ENCODE measurements around the gene DRD4. TPM values are rescaled to one million over a fixed set of nuclear protein-coding genes. Genes with fewer than 3 reads are reported as not detected.

Gene DRD4
- total RNA-seq, 1 experiment from 2014 or later: 0.44 TPM

GRCh38 chr11:595400-595799 lies 41.7 kb upstream of the DRD4 start:
- intact Hi-C loops (cut with micrococcal nuclease): no loop called here
- POLR2A ChIA-PET: interaction anchor here (1.0 kb wide), 1 partner anchor 12 kb away, joined by 5 read pairs; no protein-coding TSS in a partner anchor
- no peak overlapping the region for H3K4me3 Mint-ChIP-seq (ENCODE audit: unreplicated experiment)
- TF ChIP-seq, protein P1, sequence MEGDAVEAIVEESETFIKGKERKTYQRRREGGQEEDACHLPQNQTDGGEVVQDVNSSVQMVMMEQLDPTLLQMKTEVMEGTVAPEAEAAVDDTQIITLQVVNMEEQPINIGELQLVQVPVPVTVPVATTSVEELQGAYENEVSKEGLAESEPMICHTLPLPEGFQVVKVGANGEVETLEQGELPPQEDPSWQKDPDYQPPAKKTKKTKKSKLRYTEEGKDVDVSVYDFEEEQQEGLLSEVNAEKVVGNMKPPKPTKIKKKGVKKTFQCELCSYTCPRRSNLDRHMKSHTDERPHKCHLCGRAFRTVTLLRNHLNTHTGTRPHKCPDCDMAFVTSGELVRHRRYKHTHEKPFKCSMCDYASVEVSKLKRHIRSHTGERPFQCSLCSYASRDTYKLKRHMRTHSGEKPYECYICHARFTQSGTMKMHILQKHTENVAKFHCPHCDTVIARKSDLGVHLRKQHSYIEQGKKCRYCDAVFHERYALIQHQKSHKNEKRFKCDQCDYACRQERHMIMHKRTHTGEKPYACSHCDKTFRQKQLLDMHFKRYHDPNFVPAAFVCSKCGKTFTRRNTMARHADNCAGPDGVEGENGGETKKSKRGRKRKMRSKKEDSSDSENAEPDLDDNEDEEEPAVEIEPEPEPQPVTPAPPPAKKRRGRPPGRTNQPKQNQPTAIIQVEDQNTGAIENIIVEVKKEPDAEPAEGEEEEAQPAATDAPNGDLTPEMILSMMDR (IDR thresholded peaks at IDR 0.05; ENCODE audit: unreplicated experiment): no peak
- no peaks in the 10 kb centered on the region for H3K4me1 Mint-ChIP-seq (ENCODE audit: insufficient read depth, unreplicated experiment)
- H3K27me3 Mint-ChIP-seq (ENCODE audit: insufficient read depth, unreplicated experiment): no peaks in the 10 kb centered on the region
- no peaks in the 10 kb centered on the region for H3K9me3 Mint-ChIP-seq (ENCODE audit: unreplicated experiment)
- no TSS peak for BruUV-seq (replicated peaks)
- CTCF ChIA-PET: interaction anchor here (0.6 kb wide), 1 partner anchor 1059 kb away, joined by 3 read pairs; no protein-coding TSS in a partner anchor
- peaks cover 82% of the 10 kb centered on the region for H3K36me3 Mint-ChIP-seq (ENCODE audit: insufficient read depth, unreplicated experiment)
- no peak for DNase-seq (ENCODE audit: unreplicated experiment)
- H3K27ac Mint-ChIP-seq (ENCODE audit: low read depth, unreplicated experiment): no peak overlapping the region

DNA sequence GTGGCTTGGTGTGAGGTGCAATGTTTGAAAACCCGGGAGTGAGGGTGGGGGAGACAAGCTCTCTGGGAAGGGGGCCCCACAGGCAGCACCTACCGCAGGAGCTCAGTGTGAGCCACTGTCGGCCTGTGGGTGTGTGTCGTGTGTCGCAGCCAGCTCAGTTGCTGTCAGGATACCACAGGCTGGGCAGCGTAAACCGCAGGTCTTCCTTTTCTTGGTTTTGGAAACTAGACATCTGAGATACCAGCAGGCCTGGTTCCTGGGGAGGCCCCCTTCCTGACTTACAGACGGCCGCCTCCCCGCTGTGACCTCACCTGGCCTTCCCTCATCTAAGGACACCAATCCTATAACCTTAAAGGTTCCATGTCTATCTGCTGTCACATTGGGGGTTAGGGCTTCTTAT lies 40.7 kb upstream of the DRD4 start:
- H3K4me1 Mint-ChIP-seq (ENCODE audit: insufficient read depth, unreplicated experiment): no peaks in the 10 kb centered on the region
- no peak overlapping the region for H3K27ac Mint-ChIP-seq (ENCODE audit: low read depth, unreplicated experiment)
- no peak for DNase-seq (ENCODE audit: unreplicated experiment)
- H3K27me3 Mint-ChIP-seq (ENCODE audit: insufficient read depth, unreplicated experiment): no peaks in the 10 kb centered on the region
- ChIA-PET POLR2A (no interaction called here), CTCF (no interaction called here)
- peaks cover 82% of the 10 kb centered on the region for H3K36me3 Mint-ChIP-seq (ENCODE audit: insufficient read depth, unreplicated experiment)
- BruUV-seq (replicated peaks): no TSS peak
- intact Hi-C loops (cut with micrococcal nuclease): no loop called here
- H3K9me3 Mint-ChIP-seq (ENCODE audit: unreplicated experiment): no peaks in the 10 kb centered on the region
- H3K4me3 Mint-ChIP-seq (ENCODE audit: unreplicated experiment): no peak overlapping the region
- TF ChIP-seq, protein P1 (IDR thresholded peaks at IDR 0.05; ENCODE audit: unreplicated experiment): no peak

- H3K9me3 Mint-ChIP-seq (ENCODE audit: unreplicated experiment): no peaks in the 10 kb centered on the region
- no peaks in the 10 kb centered on the region for H3K27me3 Mint-ChIP-seq (ENCODE audit: insufficient read depth, unreplicated experiment)
- intact Hi-C loops (cut with micrococcal nuclease): no loop called here
- BruUV-seq (replicated peaks): no TSS peak
- peaks cover 82% of the 10 kb centered on the region for H3K36me3 Mint-ChIP-seq (ENCODE audit: insufficient read depth, unreplicated experiment)
- ChIA-PET CTCF (no interaction called here), POLR2A (no interaction called here)
- H3K27ac Mint-ChIP-seq (ENCODE audit: low read depth, unreplicated experiment): no peak overlapping the region
- TF ChIP-seq, protein P1 (IDR thresholded peaks at IDR 0.05; ENCODE audit: unreplicated experiment): no peak
- H3K4me3 Mint-ChIP-seq (ENCODE audit: unreplicated experiment): no peak overlapping the region
- DNase-seq (ENCODE audit: unreplicated experiment): no peak
- no peaks in the 10 kb centered on the region for H3K4me1 Mint-ChIP-seq (ENCODE audit: insufficient read depth, unreplicated experiment)
Observed at GRCh38 chr11:597166-597725, 39.8 kb upstream of the DRD4 start.

GRCh38 chr11:598005-598680 lies 38.9 kb upstream of the DRD4 start:
- H3K36me3 Mint-ChIP-seq (ENCODE audit: insufficient read depth, unreplicated experiment): peaks cover 77% of the 10 kb centered on the region

More at GRCh38 chr11:598005-598680, 38.9 kb upstream of the DRD4 start:
- no peak for DNase-seq (ENCODE audit: unreplicated experiment)
- ChIA-PET POLR2A (no interaction called here), CTCF (no interaction called here)
- Mint-ChIP-seq H3K9me3 (ENCODE audit: unreplicated experiment) (no peaks in the 10 kb centered on the region), H3K27me3 (ENCODE audit: insufficient read depth, unreplicated experiment) (no peaks in the 10 kb centered on the region), H3K4me1 (ENCODE audit: insufficient read depth, unreplicated experiment) (no peaks in the 10 kb centered on the region), H3K27ac (ENCODE audit: low read depth, unreplicated experiment) (no peak overlapping the region), H3K4me3 (ENCODE audit: unreplicated experiment) (no peak overlapping the region)
- no TSS peak for BruUV-seq (replicated peaks)
- TF ChIP-seq, protein P1 (IDR thresholded peaks at IDR 0.05; ENCODE audit: unreplicated experiment): no peak
- intact Hi-C loops (cut with micrococcal nuclease): no loop called here

Measured in MCF 10A (cell line).